Measurements from ENCODE around the gene EPC1. TPM values are rescaled to one million over a fixed set of nuclear protein-coding genes. Genes with fewer than 3 reads are reported as not detected.

Gene EPC1
- total and polyA plus RNA-seq, 10 of the 15 experiments (the other 5 are each of a cell fraction or from before 2014, with no cell fraction given): 6.8 to 59.2 (median 19.4) TPM

GRCh38 chr10:32318476-32318896, 28.5 kb downstream of the EPC1 start (continued):
- TF ChIP-seq GABPA (IDR thresholded peaks at IDR 0.05; ENCODE audit: low read depth): no peak
- TF ChIP-seq CHD2 (IDR thresholded peaks at IDR 0.05; ENCODE audit: borderline replicate concordance, low read depth, low read length): no peak
- peak; percentile 8; the same call in 1 of the 2 replicates for TF ChIP-seq SPI1 (IDR thresholded peaks at IDR 0.05; ENCODE audit: borderline replicate concordance, insufficient read depth, low read depth, low read length)
- no peak for TF ChIP-seq SMC3 (IDR thresholded peaks at IDR 0.05; ENCODE audit: borderline replicate concordance, low read length)
- TF ChIP-seq BHLHE40 (IDR thresholded peaks at IDR 0.05; ENCODE audit: borderline replicate concordance in 1 of 2, low read depth in 2 of 2, low read length in 1 of 2): peak; percentile 56 to 60; a peak in 3 of 4 replicates
- peak; percentile 90 for TF ChIP-seq BCL11A (IDR thresholded peaks at IDR 0.05; ENCODE audit: low read depth, low read length)
- TF ChIP-seq SUZ12 (IDR thresholded peaks at IDR 0.05; ENCODE audit: unreplicated experiment): no peak
- no peak; a peak in 1 of 4 replicates for TF ChIP-seq ETV6 (conservative IDR thresholded peaks at IDR 0.05 in 1 of 2, IDR thresholded peaks at IDR 0.05 in 1 of 2; ENCODE audit: borderline replicate concordance in 1 of 2, low read depth in 1 of 2)
- TF ChIP-seq RUNX3 (IDR thresholded peaks at IDR 0.05; ENCODE audit: low read length): peak; percentile 86
- peak; percentile 34; the same call in 1 of the 2 replicates for TF ChIP-seq CREB1 (IDR thresholded peaks at IDR 0.05; ENCODE audit: low read depth)
- no peak for TF ChIP-seq USF2 (IDR thresholded peaks at IDR 0.05; ENCODE audit: borderline replicate concordance, low read depth, low read length)
- TF ChIP-seq STAT3 (IDR thresholded peaks at IDR 0.05; ENCODE audit: low read depth, low read length): no peak
- no peak for TF ChIP-seq TARDBP (IDR thresholded peaks at IDR 0.05; ENCODE audit: borderline replicate concordance)
- TF ChIP-seq IRF3 (IDR thresholded peaks at IDR 0.05): no peak
- TF ChIP-seq YY1 (IDR thresholded peaks at IDR 0.05; ENCODE audit: low read depth, low read length): peak; percentile 13; the same call in 1 of the 2 replicates
- TF ChIP-seq KDM1A (IDR thresholded peaks at IDR 0.05; ENCODE audit: borderline replicate concordance): no peak
- TF ChIP-seq NR2F1 (conservative IDR thresholded peaks at IDR 0.05): peak; percentile 92
- TF ChIP-seq SRF (IDR thresholded peaks at IDR 0.05; ENCODE audit: low read depth in 2 of 2, low read length in 2 of 2): peak in 1 of 2 experiments; percentile 64; a peak in 1 of 4 replicates
- TF ChIP-seq KLF5 (IDR thresholded peaks at IDR 0.05; ENCODE audit: partially characterized antibody): peak; percentile 61
- no peak for TF ChIP-seq ZBED1 (IDR thresholded peaks at IDR 0.05; ENCODE audit: borderline replicate concordance)
- TF ChIP-seq IRF4 (IDR thresholded peaks at IDR 0.05; ENCODE audit: low read depth, low read length): peak; percentile 82; the same call in 1 of the 2 replicates
- 0 out of 2 replicates have a peak, but pooled peaks have one; percentile 39 for TF ChIP-seq PML (IDR thresholded peaks at IDR 0.05; ENCODE audit: low read length)
- no peak for TF ChIP-seq HDAC6 (IDR thresholded peaks at IDR 0.05; ENCODE audit: unreplicated experiment)
- 0 out of 2 replicates have a peak, but pooled peaks have one; percentile 8 for TF ChIP-seq ZBTB33 (IDR thresholded peaks at IDR 0.05)
- peak; percentile 23; the same call in 1 of the 2 replicates for TF ChIP-seq PKNOX1 (IDR thresholded peaks at IDR 0.05)
- no peak for TF ChIP-seq ESRRA (IDR thresholded peaks at IDR 0.05; ENCODE audit: low read length)
- 0 out of 2 replicates have a peak, but pooled peaks have one; percentile 58 for TF ChIP-seq MTA3 (IDR thresholded peaks at IDR 0.05; ENCODE audit: borderline replicate concordance, low read length)
- TF ChIP-seq IKZF2 (IDR thresholded peaks at IDR 0.05): peak; percentile 88 to 92
- peak; percentile 71 for TF ChIP-seq NBN (IDR thresholded peaks at IDR 0.05)

Measured in GM12878 (cell line).